Endometrium (tissue), 2 donors: ENCODE data around the gene PHTF2.
"Not testable (repeated sequence)": the region's sequence is repeated elsewhere in the genome, so short reads cannot be mapped to it uniquely, and the experiment has no call there.

Experiments used
- FAIRE-seq: peaks from 2 replicates; lab custom pipeline; 2012; peaks lifted over from hg19 to GRCh38; lab: Jason Lieb, UNC
- donor health status: control.
- donor health status: control.

The PHTF2 gene

GRCh38 chr7:77830649-77831355 lies 32.2 kb downstream of the PHTF2 start:
- no peak for FAIRE-seq

DNA sequence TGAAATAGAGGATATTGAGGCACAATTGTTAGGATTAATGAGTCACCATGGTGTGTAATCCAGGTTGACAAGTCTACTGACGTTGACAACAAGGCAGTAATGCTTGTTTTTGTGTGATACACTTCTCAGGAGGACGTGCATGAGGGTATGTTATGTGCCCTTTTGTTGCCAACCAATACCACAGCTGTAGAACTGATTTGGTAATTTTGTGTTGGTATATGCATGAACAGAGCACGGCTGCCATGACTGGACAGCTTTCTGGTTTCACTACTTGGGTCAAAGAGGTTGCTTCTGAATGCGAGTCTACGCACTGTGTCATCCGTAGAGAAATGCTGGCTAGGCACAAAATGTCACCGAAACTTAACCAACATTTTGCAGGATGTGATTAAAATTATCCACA lies 32.9 kb downstream of the PHTF2 start:
- FAIRE-seq, result no peak

DNA sequence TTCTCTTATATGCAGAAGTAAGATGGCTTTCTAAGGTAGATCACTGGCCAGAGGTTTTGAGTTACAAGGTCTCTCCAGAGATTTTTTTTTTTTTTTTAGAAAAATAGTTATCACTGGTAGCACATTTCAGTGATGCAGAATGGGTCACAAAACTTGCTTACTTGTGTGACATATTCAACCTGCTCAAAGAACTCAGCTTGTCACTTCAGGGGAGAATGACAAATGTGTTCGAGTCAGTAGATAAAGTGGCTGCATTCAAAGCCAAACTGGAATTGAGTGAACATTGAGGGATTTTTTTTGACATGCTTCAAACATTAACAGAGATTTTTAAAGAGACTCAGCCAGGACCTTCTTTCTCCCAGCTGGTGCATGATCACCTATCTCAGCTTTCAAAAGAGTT lies 33.4 kb downstream of the PHTF2 start:
- no peak for FAIRE-seq

GRCh38 chr7:77833136-77833535 lies 34.6 kb downstream of the PHTF2 start:
- no peak for FAIRE-seq

GRCh38 chr7:77836425-77836824 lies 37.9 kb downstream of the PHTF2 start:
- FAIRE-seq, result not testable (repeated sequence)

DNA sequence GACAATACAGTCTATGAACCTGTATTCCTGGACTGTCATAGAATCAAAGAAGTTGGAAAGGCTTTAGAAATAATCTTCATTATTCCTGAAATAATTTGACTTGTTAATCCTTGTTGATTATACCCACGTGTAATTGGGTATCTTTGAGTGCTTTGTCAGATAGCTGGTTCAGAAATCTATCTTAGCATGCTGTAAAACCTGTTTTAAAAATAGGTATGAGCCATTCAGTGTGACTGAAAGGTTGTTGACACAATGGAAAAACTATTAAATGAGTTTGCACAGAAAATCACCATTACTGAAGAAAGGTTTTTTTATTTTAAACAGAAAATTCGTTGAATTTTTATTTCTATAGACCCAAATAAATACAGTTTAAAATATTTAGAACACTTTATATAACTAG lies 38.7 kb downstream of the PHTF2 start:
- FAIRE-seq, result no peak

GRCh38 chr7:77837966-77838365 lies 39.4 kb downstream of the PHTF2 start:
- FAIRE-seq, result no peak

DNA sequence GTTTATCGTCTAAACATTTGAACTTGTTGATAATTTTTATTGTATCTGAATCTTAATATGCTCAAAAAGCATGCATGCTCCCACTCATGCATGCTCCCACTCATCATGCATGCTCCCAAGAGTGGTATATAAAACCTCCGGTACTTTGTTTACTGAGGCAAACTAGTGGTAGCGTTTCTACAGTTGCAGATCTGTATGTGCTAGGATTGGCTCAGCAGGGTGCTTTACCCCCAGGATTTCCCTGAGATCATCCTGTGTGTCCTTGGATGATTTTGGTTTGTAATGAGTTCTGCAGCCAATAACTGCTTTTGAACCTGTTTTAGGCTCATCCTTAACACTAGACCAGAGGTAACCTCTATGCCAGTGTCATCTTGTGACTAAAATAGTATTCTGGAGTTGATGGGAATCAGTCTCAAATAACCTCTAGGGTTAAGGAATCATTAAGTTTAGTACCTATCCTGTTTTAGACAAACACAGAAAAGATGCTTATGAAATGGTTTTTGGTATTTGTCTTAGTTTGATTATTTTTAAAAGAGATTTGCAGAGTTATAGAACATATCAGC lies 40.4 kb downstream of the PHTF2 start:
- FAIRE-seq, result no peak

DNA sequence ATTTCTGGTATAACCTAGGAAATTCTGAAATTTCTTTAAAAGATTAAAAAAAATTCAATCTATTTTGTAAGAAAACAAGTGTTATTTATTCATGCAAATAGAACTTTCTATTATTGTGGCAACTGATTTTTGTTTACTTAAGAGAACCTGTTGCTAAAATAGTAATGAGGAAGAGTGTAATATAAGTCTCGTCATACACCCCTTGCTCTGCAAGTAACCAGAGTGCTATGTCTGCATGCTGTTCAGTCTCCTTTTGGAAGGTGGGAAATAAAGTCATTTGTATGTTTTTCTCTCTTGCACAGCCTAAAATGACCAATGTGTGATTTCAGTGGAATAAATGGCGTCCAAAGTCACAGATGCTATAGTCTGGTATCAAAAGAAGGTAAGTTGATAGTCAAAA lies 41.3 kb downstream of the PHTF2 start:
- no peak for FAIRE-seq

GRCh38 chr7:77843194-77843593 lies 44.6 kb downstream of the PHTF2 start:
- FAIRE-seq, result no peak

- no peak for FAIRE-seq
Observed at GRCh38 chr7:77846317-77847092, 47.9 kb downstream of the PHTF2 start.

GRCh38 chr7:77855371-77856083 lies 57.0 kb downstream of the PHTF2 start:
- no peak for FAIRE-seq

DNA sequence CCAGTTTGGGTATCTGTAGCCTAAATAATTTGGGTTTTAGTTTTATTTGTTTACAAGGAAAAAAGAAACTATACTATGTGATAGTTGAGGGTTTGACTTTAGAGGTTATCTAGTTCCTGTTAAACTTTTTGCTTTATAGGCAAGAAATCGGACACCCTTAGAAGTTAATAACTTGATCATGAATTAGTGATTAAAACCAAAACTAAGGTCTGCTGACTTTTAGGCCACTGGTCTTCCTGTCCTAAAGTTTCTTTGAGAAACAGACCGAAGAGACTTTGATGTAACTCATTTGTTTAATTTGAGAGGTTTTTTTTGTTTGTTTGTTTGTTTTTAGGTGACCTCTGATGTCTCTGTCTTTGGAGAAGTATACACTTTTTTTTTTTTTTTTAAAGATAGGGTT lies 59.7 kb downstream of the PHTF2 start:
- FAIRE-seq, result peak; percentile 55

DNA sequence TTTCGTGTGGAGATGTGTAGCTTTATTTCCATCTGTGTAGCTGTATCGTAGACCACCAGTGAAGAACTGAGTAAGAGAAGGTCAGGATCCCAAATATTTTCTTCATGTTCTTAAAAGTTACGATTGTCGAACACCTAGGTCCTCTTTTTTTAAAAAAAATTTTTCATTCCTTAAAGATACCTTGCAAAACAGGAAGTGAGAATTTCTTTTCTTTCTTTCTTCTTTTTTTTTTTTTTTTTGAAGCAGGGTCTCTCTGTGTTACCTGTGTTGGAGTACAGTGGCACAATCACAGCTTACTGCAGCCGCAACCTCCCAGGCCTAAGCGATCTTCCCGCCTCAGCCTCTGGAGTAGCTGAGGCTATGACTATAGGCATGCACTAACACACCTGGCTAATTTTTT lies 60.8 kb downstream of the PHTF2 start:
- FAIRE-seq, result no peak

DNA sequence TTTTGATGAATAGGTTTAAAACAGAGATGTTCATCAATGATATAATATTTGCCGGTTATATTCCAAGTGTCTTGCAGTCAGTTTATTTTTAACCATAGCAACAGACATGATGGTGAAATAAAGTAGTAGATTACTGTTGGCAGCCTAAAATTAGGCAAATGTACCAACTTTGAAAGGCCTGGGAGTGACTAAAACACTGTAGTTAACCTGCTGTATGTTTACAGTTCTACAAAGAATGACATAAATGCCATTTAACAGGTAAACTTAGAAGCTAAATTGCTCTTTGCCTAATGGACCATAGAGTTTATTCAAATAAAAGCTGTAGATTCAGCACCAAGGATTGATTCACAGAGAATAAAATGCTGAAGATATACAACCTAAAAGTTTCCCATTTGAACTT lies 64.1 kb downstream of the PHTF2 start:
- FAIRE-seq, result no peak

DNA sequence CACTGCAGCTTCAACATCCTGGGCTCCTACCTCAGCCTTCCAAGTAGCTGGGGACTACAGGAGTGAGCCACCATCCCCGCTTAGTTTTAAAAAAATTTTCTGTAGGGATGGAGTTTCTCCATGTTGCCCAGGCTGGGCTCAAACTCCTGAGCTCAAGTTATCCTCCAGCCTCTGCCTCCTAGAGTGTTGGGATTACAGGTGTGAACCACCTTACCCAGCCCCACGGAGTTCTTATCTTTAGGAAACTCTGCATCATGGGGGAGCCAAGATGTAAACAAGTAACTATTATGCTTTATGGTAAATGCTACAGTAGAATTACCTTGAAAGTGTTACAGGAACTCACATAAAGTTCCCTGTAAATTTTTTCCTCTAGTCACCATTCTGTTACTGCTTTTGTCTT lies 65.3 kb downstream of the PHTF2 start:
- FAIRE-seq, result no peak

DNA sequence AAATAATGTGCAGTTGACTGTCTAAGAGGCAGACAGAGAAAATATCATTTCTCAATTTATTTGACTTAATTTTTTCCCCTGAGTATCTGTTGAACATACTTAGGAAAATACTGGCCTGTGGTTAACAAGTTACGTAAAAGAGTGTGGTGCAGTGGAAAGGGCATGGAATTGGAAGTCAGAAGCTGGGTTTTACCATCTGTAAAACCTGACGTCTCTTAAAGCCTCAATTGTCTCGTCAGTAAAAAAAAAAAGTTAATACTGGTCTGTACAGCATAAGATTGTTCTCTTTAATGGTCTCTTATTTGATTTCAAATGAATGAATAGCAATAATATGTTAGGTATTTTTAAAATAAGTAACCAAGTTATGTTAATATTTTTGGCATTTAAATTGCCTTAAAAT lies 67.8 kb downstream of the PHTF2 start:
- FAIRE-seq, result peak; percentile 53

GRCh38 chr7:77866786-77867536 lies 68.4 kb downstream of the PHTF2 start:
- no peak for FAIRE-seq

- FAIRE-seq, result no peak
Observed at GRCh38 chr7:77867537-77867865, 68.9 kb downstream of the PHTF2 start.

DNA sequence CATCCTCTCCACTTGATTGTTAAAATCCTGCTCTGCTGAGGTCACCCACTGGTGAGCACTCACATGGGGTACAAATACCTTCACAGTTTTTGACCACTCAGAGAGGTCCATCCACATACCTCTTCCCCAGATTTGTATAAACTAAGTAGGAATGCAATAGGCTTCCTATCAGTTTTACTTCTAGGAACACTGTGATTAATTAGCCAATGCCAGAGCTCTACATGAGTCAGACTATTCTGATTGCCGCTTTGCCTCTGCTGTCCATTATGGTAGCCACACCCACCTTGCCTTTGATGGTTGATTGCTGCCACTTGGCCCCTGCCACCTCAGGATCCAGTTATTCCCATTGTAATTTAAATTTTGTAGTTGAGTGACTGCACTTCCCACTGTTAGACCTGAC lies 73.7 kb downstream of the PHTF2 start:
- FAIRE-seq, result not testable (repeated sequence)

DNA sequence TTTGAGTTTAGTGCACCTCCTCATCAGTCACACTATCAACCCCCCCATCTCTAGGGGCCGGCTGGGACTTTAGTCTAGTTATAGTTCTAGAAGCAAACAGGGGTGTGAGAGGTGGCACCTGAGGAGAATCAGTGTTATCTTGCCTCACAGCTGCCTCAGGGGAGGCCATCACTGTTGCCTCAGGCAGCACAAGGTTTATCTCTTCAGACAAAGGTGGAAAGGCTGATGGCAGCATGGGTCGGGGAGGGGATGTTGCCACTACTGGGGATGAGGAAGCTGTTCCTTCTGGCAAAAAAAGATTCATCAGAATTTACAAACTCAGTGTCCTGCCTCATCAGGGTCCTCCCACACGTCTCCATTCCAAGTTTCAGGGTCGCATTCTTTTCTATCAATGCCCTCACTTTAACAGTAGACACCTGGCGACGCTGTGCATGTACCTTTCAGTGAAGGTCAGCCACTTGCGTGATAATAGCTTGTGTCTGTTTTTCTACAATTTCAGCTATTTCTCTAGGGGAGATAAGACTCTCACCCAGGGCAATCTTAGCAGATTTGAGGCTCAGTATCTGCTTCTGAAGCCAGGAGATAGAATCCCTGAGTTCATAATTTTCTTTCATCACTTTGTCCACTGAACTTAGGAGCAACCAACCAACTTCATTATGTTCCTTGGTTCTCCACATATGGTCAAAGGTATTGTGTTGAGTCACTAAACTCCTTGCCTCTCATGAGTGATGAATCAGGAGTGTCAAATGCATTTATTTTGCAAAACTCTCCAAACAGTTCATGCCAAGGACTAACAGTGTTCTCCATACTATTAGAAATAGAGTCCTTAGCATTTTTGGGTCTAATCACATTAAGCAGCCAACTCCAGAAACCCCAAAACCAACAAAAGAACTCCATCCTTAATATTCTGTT lies 75.1 kb downstream of the PHTF2 start:
- not testable (repeated sequence) for FAIRE-seq
